Measurements from ENCODE around the gene AGBL1.

AGBL1 gene

GRCh38 chr15:86568378-86568777 is 488.7 kb downstream of the AGBL1 start:
- peaks cover 8% of the 10 kb centered on the region for H3K4me1 Mint-ChIP-seq (ENCODE audit: low read depth)
- H3K4me3 Mint-ChIP-seq = no peak overlapping the region

GRCh38 chr15:86570738-86571137 is 491.1 kb downstream of the AGBL1 start:
- Mint-ChIP-seq H3K27me3 (peaks cover 3% of the 10 kb centered on the region), H3K27ac (no peak overlapping the region), H3K4me3 (no peak overlapping the region), H3K4me1 (ENCODE audit: low read depth) (peaks cover 18% of the 10 kb centered on the region), H3K36me3 (ENCODE audit: low read depth) (no peaks in the 10 kb centered on the region), H3K9me3 (peaks cover 1% of the 10 kb centered on the region)
- DNase-seq = no peak

More at GRCh38 chr15:86568378-86568777, 488.7 kb downstream of the AGBL1 start:
- no peak for DNase-seq
- Mint-ChIP-seq H3K27me3 (peaks cover 3% of the 10 kb centered on the region), H3K27ac (no peak overlapping the region), H3K36me3 (ENCODE audit: low read depth) (no peaks in the 10 kb centered on the region), H3K9me3 (peaks cover 12% of the 10 kb centered on the region)

GRCh38 chr15:86571873-86572272 is 492.2 kb downstream of the AGBL1 start:
- Mint-ChIP-seq H3K9me3 (peaks cover 6% of the 10 kb centered on the region), H3K27ac (no peak overlapping the region), H3K4me1 (ENCODE audit: low read depth) (peaks cover 14% of the 10 kb centered on the region), H3K36me3 (ENCODE audit: low read depth) (no peaks in the 10 kb centered on the region), H3K27me3 (peaks cover 3% of the 10 kb centered on the region), H3K4me3 (no peak overlapping the region)
- DNase-seq = no peak

- Mint-ChIP-seq H3K4me1 (ENCODE audit: low read depth) (peaks cover 14% of the 10 kb centered on the region), H3K27me3 (peaks cover 3% of the 10 kb centered on the region), H3K4me3 (no peak overlapping the region), H3K9me3 (peaks cover 9% of the 10 kb centered on the region), H3K27ac (no peak overlapping the region), H3K36me3 (ENCODE audit: low read depth) (no peaks in the 10 kb centered on the region)
- DNase-seq = no peak
Observed at GRCh38 chr15:86572368-86572841, 492.7 kb downstream of the AGBL1 start.

GRCh38 chr15:86573476-86573875 is 493.8 kb downstream of the AGBL1 start:
- Mint-ChIP-seq H3K27ac (no peak overlapping the region), H3K4me1 (ENCODE audit: low read depth) (peaks cover 14% of the 10 kb centered on the region), H3K9me3 (peaks cover 9% of the 10 kb centered on the region), H3K36me3 (ENCODE audit: low read depth) (no peaks in the 10 kb centered on the region), H3K27me3 (peaks cover 3% of the 10 kb centered on the region), H3K4me3 (no peak overlapping the region)
- DNase-seq = no peak

- no peaks in the 10 kb centered on the region for H3K4me1 Mint-ChIP-seq (ENCODE audit: low read depth)
- no peaks in the 10 kb centered on the region for H3K27me3 Mint-ChIP-seq
- H3K9me3 Mint-ChIP-seq = peaks cover 9% of the 10 kb centered on the region
- DNase-seq = no peak
- H3K4me3 Mint-ChIP-seq = no peak overlapping the region
- H3K27ac Mint-ChIP-seq = no peak overlapping the region
- no peaks in the 10 kb centered on the region for H3K36me3 Mint-ChIP-seq (ENCODE audit: low read depth)
Observed at GRCh38 chr15:86588413-86588812, 508.7 kb downstream of the AGBL1 start.

GRCh38 chr15:86590461-86590860 is 510.8 kb downstream of the AGBL1 start:
- no peak for DNase-seq
- no peaks in the 10 kb centered on the region for H3K27me3 Mint-ChIP-seq
- no peaks in the 10 kb centered on the region for H3K4me1 Mint-ChIP-seq (ENCODE audit: low read depth)
- H3K9me3 Mint-ChIP-seq = peaks cover 9% of the 10 kb centered on the region
- H3K36me3 Mint-ChIP-seq (ENCODE audit: low read depth) = no peaks in the 10 kb centered on the region
- no peak overlapping the region for H3K27ac Mint-ChIP-seq
- no peak overlapping the region for H3K4me3 Mint-ChIP-seq

- Mint-ChIP-seq H3K4me3 (no peak overlapping the region), H3K27ac (no peak overlapping the region), H3K4me1 (ENCODE audit: low read depth) (no peaks in the 10 kb centered on the region), H3K36me3 (ENCODE audit: low read depth) (no peaks in the 10 kb centered on the region), H3K27me3 (no peaks in the 10 kb centered on the region), H3K9me3 (peaks cover 9% of the 10 kb centered on the region)
- DNase-seq = no peak
Observed at GRCh38 chr15:86591158-86591557, 511.5 kb downstream of the AGBL1 start.

- peaks cover 9% of the 10 kb centered on the region for H3K9me3 Mint-ChIP-seq
- H3K4me1 Mint-ChIP-seq (ENCODE audit: low read depth) = no peaks in the 10 kb centered on the region
- no peak for DNase-seq
- no peaks in the 10 kb centered on the region for H3K27me3 Mint-ChIP-seq
- no peak overlapping the region for H3K4me3 Mint-ChIP-seq
- no peak overlapping the region for H3K27ac Mint-ChIP-seq
- no peaks in the 10 kb centered on the region for H3K36me3 Mint-ChIP-seq (ENCODE audit: low read depth)
Observed at GRCh38 chr15:86591994-86592735, 512.5 kb downstream of the AGBL1 start.

- no peak overlapping the region for H3K4me3 Mint-ChIP-seq
- DNase-seq = no peak
- peaks cover 4% of the 10 kb centered on the region for H3K9me3 Mint-ChIP-seq
- H3K4me1 Mint-ChIP-seq (ENCODE audit: low read depth) = no peaks in the 10 kb centered on the region
- H3K27me3 Mint-ChIP-seq = no peaks in the 10 kb centered on the region
- H3K36me3 Mint-ChIP-seq (ENCODE audit: low read depth) = no peaks in the 10 kb centered on the region
- H3K27ac Mint-ChIP-seq = no peak overlapping the region
Observed at GRCh38 chr15:86595741-86596140, 516.1 kb downstream of the AGBL1 start.

- Mint-ChIP-seq H3K27ac (no peak overlapping the region), H3K4me1 (ENCODE audit: low read depth) (no peaks in the 10 kb centered on the region), H3K36me3 (ENCODE audit: low read depth) (no peaks in the 10 kb centered on the region), H3K27me3 (no peaks in the 10 kb centered on the region), H3K4me3 (no peak overlapping the region), H3K9me3 (no peaks in the 10 kb centered on the region)
- no peak for DNase-seq
Observed at GRCh38 chr15:86603466-86603865, 523.8 kb downstream of the AGBL1 start.

- H3K4me3 Mint-ChIP-seq = no peak overlapping the region
- no peak overlapping the region for H3K27ac Mint-ChIP-seq
- H3K36me3 Mint-ChIP-seq (ENCODE audit: low read depth) = no peaks in the 10 kb centered on the region
- DNase-seq = no peak
- H3K4me1 Mint-ChIP-seq (ENCODE audit: low read depth) = peaks cover 48% of the 10 kb centered on the region
- H3K9me3 Mint-ChIP-seq = no peaks in the 10 kb centered on the region
- no peaks in the 10 kb centered on the region for H3K27me3 Mint-ChIP-seq
Observed at GRCh38 chr15:86608461-86609205, 529.0 kb downstream of the AGBL1 start.

- no peak for DNase-seq
- H3K4me3 Mint-ChIP-seq = no peak overlapping the region
Observed at GRCh38 chr15:86609275-86609674, 529.6 kb downstream of the AGBL1 start.

GRCh38 chr15:86610038-86610437 is 530.4 kb downstream of the AGBL1 start:
- Mint-ChIP-seq H3K27ac (no peak overlapping the region), H3K4me1 (ENCODE audit: low read depth) (peaks cover 59% of the 10 kb centered on the region), H3K9me3 (no peaks in the 10 kb centered on the region), H3K4me3 (no peak overlapping the region), H3K27me3 (no peaks in the 10 kb centered on the region), H3K36me3 (ENCODE audit: low read depth) (no peaks in the 10 kb centered on the region)
- no peak for DNase-seq

More at GRCh38 chr15:86609275-86609674, 529.6 kb downstream of the AGBL1 start:
- Mint-ChIP-seq H3K27ac (no peak overlapping the region), H3K4me1 (ENCODE audit: low read depth) (peaks cover 52% of the 10 kb centered on the region), H3K36me3 (ENCODE audit: low read depth) (no peaks in the 10 kb centered on the region), H3K9me3 (no peaks in the 10 kb centered on the region), H3K27me3 (no peaks in the 10 kb centered on the region)

- no peaks in the 10 kb centered on the region for H3K9me3 Mint-ChIP-seq
- H3K36me3 Mint-ChIP-seq (ENCODE audit: low read depth) = peaks cover 2% of the 10 kb centered on the region
- H3K4me3 Mint-ChIP-seq = no peak overlapping the region
- H3K4me1 Mint-ChIP-seq (ENCODE audit: low read depth) = peaks cover 73% of the 10 kb centered on the region
- H3K27me3 Mint-ChIP-seq = no peaks in the 10 kb centered on the region
- peak overlapping the region; percentile 75 for H3K27ac Mint-ChIP-seq
- no peak for DNase-seq
Observed at GRCh38 chr15:86611417-86612040, 531.9 kb downstream of the AGBL1 start.

Measured in activated T-cell treated with anti-CD3 and anti-CD28 coated beads, Interleukin-2, amount 50 U/mL, for 24 hours (primary cell).